OCI-LY1 (cell line): Measurements from ENCODE around the gene CRISPLD2.

Experiments used
- H2AFZ ChIP-seq: fragments of 200-600 bp; sonication (generic), shearing (Covaris generic); 2 replicates; pipeline ENCODE4 v1.6.0; 2014; ENCODE audit warnings: antibody characterized with exemption, mild to moderate bottlenecking, low read length
- H3F3A ChIP-seq: fragments of 200-600 bp; sonication (generic), shearing (Covaris generic); 2 replicates; pipeline ENCODE4 v1.6.0; 2014; ENCODE audit warnings: mild to moderate bottlenecking, antibody characterized with exemption, low read length, moderate library complexity; ENCODE audit not compliant: insufficient read depth
- H3K27ac ChIP-seq: fragments of 200-600 bp; sonication (generic); 2 replicates; pipeline ENCODE4 v1.5.1; 2014; ENCODE audit warnings: low read length, mixed run types, mild to moderate bottlenecking, low read depth; ENCODE audit not compliant: poor library complexity, severe bottlenecking
- H3K27me3 ChIP-seq: fragments of 200-600 bp; sonication (generic); 2 replicates; pipeline ENCODE4 v1.6.0; 2014; ENCODE audit warnings: antibody characterized with exemption, mild to moderate bottlenecking, low read length, moderate library complexity; ENCODE audit not compliant: insufficient read depth
- H3K36me3 ChIP-seq: fragments of 200-600 bp; sonication (generic); 2 replicates; pipeline ENCODE4 v1.6.1; 2014; ENCODE audit warnings: mild to moderate bottlenecking, antibody characterized with exemption, low read length, moderate library complexity, mixed read lengths; ENCODE audit not compliant: insufficient read depth
- H3K4me1 ChIP-seq: fragments of 200-600 bp; sonication (generic); 2 replicates; pipeline ENCODE4 v1.5.1; 2014; ENCODE audit warnings: mild to moderate bottlenecking, low read length, moderate library complexity; ENCODE audit not compliant: insufficient read depth, severe bottlenecking
- H3K4me2 ChIP-seq: fragments of 200-600 bp; sonication (generic), shearing (Covaris generic); 2 replicates; pipeline ENCODE4 v1.6.1; 2014; ENCODE audit warnings: low read length
- H3K4me3 ChIP-seq: fragments of 200-600 bp; sonication (generic); 2 replicates; pipeline ENCODE4 v1.5.1; 2014; ENCODE audit warnings: low read length, low read depth, mild to moderate bottlenecking, mixed read lengths; ENCODE audit not compliant: poor library complexity, severe bottlenecking
- H3K79me2 ChIP-seq: fragments of 200-600 bp; shearing (Covaris generic); 2 replicates; pipeline ENCODE4 v1.6.1; 2016; ENCODE audit warnings: mixed run types, low read length, mixed read lengths; ENCODE audit not compliant: insufficient read depth
- H3K9ac ChIP-seq: fragments of 200-600 bp; sonication (generic), shearing (Covaris generic); 2 replicates; pipeline ENCODE4 v1.6.1; 2014; ENCODE audit warnings: mild to moderate bottlenecking, low read length, mixed read lengths
- H3K9me2 ChIP-seq: fragments of 200-600 bp; sonication (generic), shearing (Covaris generic); 2 replicates; pipeline ENCODE4 v1.6.1; 2014; ENCODE audit warnings: low read depth, mild to moderate bottlenecking, low read length, mixed read lengths
- H3K9me3 ChIP-seq: fragments of 200-600 bp; shearing (Covaris generic); 2 replicates; pipeline ENCODE4 v1.6.1; 2014; ENCODE audit warnings: low read length, mixed read lengths
- H4K20me1 ChIP-seq: fragments of 200-600 bp; sonication (generic), shearing (Covaris generic); 2 replicates; pipeline ENCODE4 v1.6.0; 2016; ENCODE audit warnings: mild to moderate bottlenecking, low read length; ENCODE audit not compliant: insufficient read depth
- CTCF ChIP-seq: fragments of 200-600 bp; sonication (generic), shearing (Covaris generic); IDR thresholded peaks from 2 replicates; pipeline ENCODE4 v1.5.1; 2017; ENCODE audit warnings: mild to moderate bottlenecking, antibody characterized with exemption, low read length, moderate library complexity, mixed read lengths
- EZH2 ChIP-seq: fragments of 200-600 bp; sonication (generic), shearing (Covaris generic); IDR thresholded peaks from 2 replicates; pipeline ENCODE4 v1.8.0; 2017; ENCODE audit warnings: borderline replicate concordance, mixed run types, mild to moderate bottlenecking, antibody characterized with exemption, low read length, moderate library complexity, mixed read lengths

The CRISPLD2 gene

GRCh38 chr16:84893467-84893848 lies 73.7 kb downstream of the CRISPLD2 start:
- no peaks in the 10 kb centered on the region for H3K9me2 ChIP-seq
- H4K20me1 ChIP-seq, result no peaks in the 10 kb centered on the region
- H2AFZ ChIP-seq, result no peak overlapping the region
- no peak overlapping the region for H3K4me2 ChIP-seq
- H3K9ac ChIP-seq, result no peak overlapping the region
- TF ChIP-seq EZH2 (no peak), CTCF (no peak)
- H3F3A ChIP-seq, result no peaks in the 10 kb centered on the region
- H3K27ac ChIP-seq, result no peak overlapping the region
- H3K36me3 ChIP-seq, result no peaks in the 10 kb centered on the region
- peaks cover 8% of the 10 kb centered on the region; the same call in 1 of the 2 replicates for H3K27me3 ChIP-seq
- H3K79me2 ChIP-seq, result no peaks in the 10 kb centered on the region
- H3K9me3 ChIP-seq, result no peaks in the 10 kb centered on the region
- no peak overlapping the region for H3K4me3 ChIP-seq
- H3K4me1 ChIP-seq, result no peaks in the 10 kb centered on the region

- H4K20me1 ChIP-seq, result no peaks in the 10 kb centered on the region
- H3K4me2 ChIP-seq, result no peak overlapping the region
- H3K79me2 ChIP-seq, result no peaks in the 10 kb centered on the region
- no peak for TF ChIP-seq CTCF
- TF ChIP-seq EZH2, result no peak
- H3K4me1 ChIP-seq, result no peaks in the 10 kb centered on the region
- H3K27me3 ChIP-seq, result peaks cover 2% of the 10 kb centered on the region; the same call in 1 of the 2 replicates
- no peak overlapping the region for H3K4me3 ChIP-seq
- H3K36me3 ChIP-seq, result no peaks in the 10 kb centered on the region
- no peak overlapping the region for H3K9ac ChIP-seq
- H3K9me2 ChIP-seq, result no peaks in the 10 kb centered on the region
- no peak overlapping the region for H3K27ac ChIP-seq
- H3K9me3 ChIP-seq, result no peaks in the 10 kb centered on the region
- no peak overlapping the region for H2AFZ ChIP-seq
- no peaks in the 10 kb centered on the region for H3F3A ChIP-seq
Measured at GRCh38 chr16:84893849-84894599, 74.2 kb downstream of the CRISPLD2 start.

- H3K4me2 ChIP-seq, result no peak overlapping the region
- no peaks in the 10 kb centered on the region for H3K9me3 ChIP-seq
- no peaks in the 10 kb centered on the region; the same call in 1 of the 2 replicates for H3K27me3 ChIP-seq
- TF ChIP-seq EZH2 (no peak), CTCF (no peak)
- H3K4me3 ChIP-seq, result no peak overlapping the region
- no peaks in the 10 kb centered on the region for H4K20me1 ChIP-seq
- no peaks in the 10 kb centered on the region for H3F3A ChIP-seq
- H3K36me3 ChIP-seq, result no peaks in the 10 kb centered on the region
- H2AFZ ChIP-seq, result no peak overlapping the region
- H3K79me2 ChIP-seq, result no peaks in the 10 kb centered on the region
- no peaks in the 10 kb centered on the region for H3K9me2 ChIP-seq
- H3K27ac ChIP-seq, result no peak overlapping the region
- H3K9ac ChIP-seq, result no peak overlapping the region
- no peaks in the 10 kb centered on the region for H3K4me1 ChIP-seq
Measured at GRCh38 chr16:84895016-84895415, 75.2 kb downstream of the CRISPLD2 start.
